Stimulated activated CD8-positive, alpha-beta memory T cell treated with anti-CD3 and anti-CD28 coated beads, Interleukin-7, amount 100 ng/mL, for 4 hours (primary cell): ENCODE measurements around the gene PARP15.
"Not testable (repeated sequence)": the region's sequence is repeated elsewhere in the genome, so short reads cannot be mapped to it uniquely, and the experiment has no call there.

Experiments used
- DNase-seq, 2 donors: peaks; one replicate each; pipeline ENCODE4 v3.0.0-alpha.2; 2020; ENCODE audit warnings: low read depth in 2 of 2

Gene PARP15

GRCh38 chr3:122618614-122619013 is 41.2 kb downstream of the PARP15 start:
- no peak for DNase-seq

- no peak for DNase-seq
Measured at GRCh38 chr3:122619040-122619439, 41.6 kb downstream of the PARP15 start.

DNA sequence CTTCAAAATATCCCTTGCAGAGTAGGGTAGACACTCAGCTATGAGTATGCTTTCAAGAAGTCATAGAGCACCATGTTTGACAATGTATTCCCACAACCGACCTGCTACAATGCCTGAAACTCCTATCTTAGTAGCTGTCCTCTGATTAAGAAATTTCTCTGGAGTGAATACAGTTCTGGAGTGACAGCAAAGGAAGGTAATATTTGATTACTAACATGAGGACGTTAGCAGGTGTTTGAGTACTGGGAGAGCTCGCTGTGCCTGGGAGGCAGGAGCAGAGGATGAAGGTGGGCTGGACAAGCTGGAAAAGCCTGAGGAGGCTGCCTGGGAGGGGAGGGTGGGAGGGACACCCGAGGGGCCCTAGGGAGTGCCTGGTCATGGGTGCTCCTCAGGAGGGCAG is 42.9 kb downstream of the PARP15 start:
- no peak for DNase-seq

DNA sequence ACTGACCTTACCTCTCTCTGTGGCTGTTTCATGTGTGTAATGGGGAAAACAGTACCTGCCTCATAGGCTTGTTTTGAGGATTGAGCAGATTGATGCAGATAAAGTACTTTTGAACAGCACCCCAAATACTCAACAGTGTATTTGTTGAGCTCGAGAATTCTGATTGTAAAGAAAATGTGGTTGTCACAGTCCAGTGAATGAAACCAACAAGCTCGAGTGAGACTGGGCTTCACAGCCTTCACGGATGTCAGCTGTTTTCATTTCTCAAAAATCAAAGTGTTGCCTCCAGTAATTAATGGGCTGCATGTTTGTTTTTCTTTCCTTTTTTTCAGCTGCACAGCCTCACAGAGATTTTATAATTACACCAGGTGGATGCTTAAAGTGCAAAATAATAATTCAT is 43.7 kb downstream of the PARP15 start:
- no peak for DNase-seq

GRCh38 chr3:122623031-122623829 is 45.8 kb downstream of the PARP15 start:
- no peak for DNase-seq

DNA sequence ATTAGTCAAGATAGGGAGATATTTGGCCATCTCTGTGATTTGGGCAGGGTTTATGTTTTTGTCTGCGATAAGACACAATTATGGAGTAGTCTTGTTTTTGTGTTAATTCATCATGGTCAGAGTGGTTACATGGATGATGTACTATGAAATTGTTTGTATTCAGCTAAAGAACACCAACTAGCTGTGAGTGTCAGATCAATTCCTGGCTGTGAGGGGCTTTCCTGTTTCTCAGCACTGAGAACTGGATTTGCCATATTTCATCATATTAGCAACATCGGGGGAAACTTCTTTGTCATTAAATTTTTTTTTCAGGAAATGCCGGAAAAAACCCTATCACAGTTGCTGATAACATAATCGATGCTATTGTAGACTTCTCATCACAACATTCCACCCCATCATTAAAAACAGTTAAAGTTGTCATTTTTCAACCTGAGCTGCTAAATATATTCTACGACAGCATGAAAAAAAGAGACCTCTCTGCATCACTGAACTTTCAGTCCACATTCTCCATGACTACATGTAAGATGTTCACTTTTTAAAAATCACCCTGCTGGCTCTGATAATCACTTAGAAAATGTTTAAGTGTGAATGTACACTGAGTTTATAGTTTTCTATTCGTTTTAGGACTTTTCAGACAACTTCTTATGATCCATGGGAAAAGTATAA is 49.2 kb downstream of the PARP15 start:
- no peak for DNase-seq

GRCh38 chr3:122627301-122627700 is 49.9 kb downstream of the PARP15 start:
- DNase-seq = no peak

DNA sequence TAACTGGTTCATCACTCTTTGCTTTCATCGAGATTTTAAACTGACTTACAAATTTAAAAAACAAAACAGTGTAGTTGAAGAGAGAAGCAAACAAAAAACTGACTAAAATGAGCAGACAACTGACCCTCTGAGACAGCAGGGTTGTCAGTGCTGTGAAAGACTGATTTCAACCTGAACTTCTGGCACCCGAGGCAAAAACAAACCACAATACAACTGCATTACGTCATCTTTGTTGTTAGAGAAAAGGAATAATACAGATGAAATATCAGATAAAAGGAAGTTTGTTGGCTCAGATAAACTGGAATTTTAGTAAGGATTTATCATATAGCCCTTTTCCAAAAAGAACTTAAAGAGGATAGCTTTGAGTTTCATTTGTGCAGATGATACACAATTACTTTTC is 51.1 kb downstream of the PARP15 start:
- DNase-seq = no peak

DNA sequence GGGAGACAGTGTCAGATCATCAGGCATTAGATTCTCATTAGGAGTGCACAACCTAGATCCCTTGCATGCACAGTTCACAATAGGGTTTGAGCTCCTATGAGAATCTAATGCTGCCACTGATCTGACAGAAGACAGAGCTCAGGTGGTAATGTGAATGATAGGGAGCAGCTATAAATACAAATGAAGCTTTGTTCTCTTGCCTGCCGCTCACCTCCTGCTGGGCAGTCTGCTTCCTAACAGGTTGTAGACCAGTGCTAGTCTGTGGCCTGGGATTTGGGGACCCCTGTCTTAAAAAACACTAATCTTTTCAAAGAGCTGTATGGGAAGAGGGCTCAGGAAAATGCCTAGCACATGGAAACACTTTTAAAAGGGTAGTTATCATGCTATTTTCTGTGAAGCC is 52.3 kb downstream of the PARP15 start:
- no peak for DNase-seq

DNA sequence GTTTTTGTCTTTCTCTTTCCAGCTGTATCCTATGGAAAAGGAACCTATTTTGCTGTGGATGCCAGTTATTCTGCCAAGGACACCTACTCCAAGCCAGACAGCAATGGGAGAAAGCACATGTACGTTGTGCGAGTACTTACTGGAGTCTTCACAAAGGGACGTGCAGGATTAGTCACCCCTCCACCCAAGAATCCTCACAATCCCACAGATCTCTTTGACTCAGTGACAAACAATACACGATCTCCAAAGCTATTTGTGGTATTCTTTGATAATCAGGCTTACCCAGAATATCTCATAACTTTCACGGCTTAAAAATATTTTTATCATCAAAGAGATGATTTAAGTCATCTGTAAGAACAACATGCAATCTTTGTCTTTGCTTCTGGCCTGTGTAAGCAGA is 58.3 kb downstream of the PARP15 start:
- no peak for DNase-seq

DNA sequence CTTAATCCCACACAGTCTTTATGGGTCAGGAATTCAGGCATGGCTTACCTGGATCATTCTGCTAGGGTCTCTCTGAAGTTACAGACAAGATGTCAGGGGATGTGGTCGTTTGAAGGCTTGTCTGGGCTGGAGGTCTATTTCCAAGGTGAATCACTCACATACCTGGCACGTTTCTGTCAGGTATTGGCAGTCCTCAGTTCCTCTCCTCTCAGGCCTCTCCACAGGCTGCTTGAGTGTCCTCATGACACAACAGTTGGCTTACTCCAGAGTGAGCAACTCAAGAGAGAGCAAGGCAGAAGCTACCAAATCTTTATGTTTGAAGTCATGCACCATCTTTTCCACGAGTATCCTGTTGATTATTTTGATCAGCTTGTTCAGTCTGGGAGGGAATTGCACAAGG is 59.2 kb downstream of the PARP15 start:
- DNase-seq = no peak

- DNase-seq = no peak
Measured at GRCh38 chr3:122640437-122640999, 63.1 kb downstream of the PARP15 start.

- no peak for DNase-seq
Measured at GRCh38 chr3:122642935-122643334, 65.5 kb downstream of the PARP15 start.

DNA sequence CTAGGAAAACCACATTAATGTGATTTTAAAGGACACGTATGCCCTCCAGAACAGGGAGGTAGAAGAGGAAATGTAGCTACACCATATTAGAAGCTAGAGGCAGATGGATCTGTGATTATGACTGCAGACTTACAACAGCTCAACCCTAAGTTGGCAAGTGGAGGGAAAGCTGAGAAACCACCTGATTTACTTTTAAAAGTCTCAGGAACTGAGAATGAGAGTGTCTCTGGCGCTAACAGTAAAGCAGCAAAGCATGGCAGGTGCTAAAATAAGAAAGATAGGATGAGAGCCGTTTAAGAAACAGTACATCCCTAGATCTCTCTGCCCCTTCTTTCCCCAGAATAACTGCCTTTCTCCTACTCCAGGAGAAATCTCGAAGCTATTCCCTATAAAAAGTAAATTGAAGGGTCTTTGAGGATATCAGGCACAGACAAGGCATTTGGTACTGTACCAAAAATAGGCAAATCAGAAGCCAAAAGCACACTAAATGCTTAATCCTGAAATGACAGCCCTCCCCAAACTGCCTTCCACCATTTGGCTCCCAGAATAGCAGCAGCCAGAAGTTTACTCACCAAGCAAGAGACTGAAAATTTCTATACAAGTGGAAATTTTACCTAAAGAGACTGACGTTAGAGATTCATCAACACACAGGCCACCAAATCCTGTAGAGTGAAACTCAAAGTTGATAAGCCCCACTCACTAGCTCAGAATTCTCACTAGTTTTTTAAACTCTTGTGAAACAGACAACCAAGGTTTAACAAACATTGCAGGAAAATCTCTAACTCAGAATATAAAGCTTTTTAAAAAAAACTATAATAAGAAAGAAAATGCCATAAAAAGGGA is 68.9 kb downstream of the PARP15 start:
- DNase-seq = no peak

GRCh38 chr3:122651233-122651907 is 73.9 kb downstream of the PARP15 start:
- not testable (repeated sequence) for DNase-seq

GRCh38 chr3:122651962-122652361 is 74.5 kb downstream of the PARP15 start:
- not testable (repeated sequence) for DNase-seq

- not testable (repeated sequence) for DNase-seq
Measured at GRCh38 chr3:122658336-122658735, 80.9 kb downstream of the PARP15 start.

GRCh38 chr3:122660297-122660974 is 83.0 kb downstream of the PARP15 start:
- no peak for DNase-seq

- DNase-seq = no peak
Measured at GRCh38 chr3:122661633-122662032, 84.2 kb downstream of the PARP15 start.

DNA sequence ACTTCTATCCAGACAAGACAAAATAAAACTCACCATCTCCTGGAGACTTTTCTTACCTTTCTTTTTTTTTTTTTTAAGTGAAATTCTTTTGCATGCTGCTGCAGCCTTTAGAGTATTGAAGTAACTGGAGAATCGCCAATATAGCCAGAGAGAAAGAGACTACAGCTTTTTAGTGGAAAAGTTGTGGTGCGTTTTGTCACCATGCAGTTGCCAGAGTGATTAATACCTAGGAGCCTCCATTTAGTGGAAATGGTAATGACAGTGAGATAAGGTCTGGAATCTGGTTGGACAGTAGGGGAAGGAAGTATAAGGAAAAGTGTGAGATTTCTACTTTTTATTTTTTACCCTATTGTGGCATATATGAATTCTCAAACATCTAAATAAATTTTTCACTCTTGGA is 85.1 kb downstream of the PARP15 start:
- DNase-seq = no peak

- no peak for DNase-seq
Measured at GRCh38 chr3:122665226-122665786, 87.9 kb downstream of the PARP15 start.
